ENCODE data around the gene ETV3.

ETV3 gene

DNA sequence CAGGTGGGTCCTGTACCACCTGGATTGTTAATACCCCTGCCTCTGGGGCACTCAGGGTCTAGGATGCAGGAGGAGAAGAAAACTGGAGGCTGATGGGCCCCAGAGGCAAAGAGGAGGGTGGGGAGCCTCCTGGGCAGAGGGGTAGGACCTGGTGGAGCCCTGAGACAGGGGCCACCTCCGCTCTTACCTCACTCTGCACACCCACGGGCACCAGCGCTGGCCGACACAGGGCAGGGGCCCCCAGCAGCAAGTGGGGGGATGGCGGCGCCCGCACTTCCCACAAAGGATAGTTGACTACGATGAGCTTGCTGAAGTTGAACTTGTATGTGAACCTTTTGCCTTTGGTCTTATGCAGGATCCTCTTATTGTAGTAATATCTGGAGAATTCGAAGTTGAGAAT lies 39.7 kb downstream of the ETV3 start:
- TF ChIP-seq FOXP2 (optimal IDR thresholded peaks at IDR 0.05; ENCODE audit: borderline replicate concordance, extremely low read depth, extremely low read length, insufficient read depth) = no peak
- TF ChIP-seq POLR2AphosphoS5 (IDR thresholded peaks at IDR 0.05; ENCODE audit: low read depth, low read length) = no peak
- TF ChIP-seq, protein P1, sequence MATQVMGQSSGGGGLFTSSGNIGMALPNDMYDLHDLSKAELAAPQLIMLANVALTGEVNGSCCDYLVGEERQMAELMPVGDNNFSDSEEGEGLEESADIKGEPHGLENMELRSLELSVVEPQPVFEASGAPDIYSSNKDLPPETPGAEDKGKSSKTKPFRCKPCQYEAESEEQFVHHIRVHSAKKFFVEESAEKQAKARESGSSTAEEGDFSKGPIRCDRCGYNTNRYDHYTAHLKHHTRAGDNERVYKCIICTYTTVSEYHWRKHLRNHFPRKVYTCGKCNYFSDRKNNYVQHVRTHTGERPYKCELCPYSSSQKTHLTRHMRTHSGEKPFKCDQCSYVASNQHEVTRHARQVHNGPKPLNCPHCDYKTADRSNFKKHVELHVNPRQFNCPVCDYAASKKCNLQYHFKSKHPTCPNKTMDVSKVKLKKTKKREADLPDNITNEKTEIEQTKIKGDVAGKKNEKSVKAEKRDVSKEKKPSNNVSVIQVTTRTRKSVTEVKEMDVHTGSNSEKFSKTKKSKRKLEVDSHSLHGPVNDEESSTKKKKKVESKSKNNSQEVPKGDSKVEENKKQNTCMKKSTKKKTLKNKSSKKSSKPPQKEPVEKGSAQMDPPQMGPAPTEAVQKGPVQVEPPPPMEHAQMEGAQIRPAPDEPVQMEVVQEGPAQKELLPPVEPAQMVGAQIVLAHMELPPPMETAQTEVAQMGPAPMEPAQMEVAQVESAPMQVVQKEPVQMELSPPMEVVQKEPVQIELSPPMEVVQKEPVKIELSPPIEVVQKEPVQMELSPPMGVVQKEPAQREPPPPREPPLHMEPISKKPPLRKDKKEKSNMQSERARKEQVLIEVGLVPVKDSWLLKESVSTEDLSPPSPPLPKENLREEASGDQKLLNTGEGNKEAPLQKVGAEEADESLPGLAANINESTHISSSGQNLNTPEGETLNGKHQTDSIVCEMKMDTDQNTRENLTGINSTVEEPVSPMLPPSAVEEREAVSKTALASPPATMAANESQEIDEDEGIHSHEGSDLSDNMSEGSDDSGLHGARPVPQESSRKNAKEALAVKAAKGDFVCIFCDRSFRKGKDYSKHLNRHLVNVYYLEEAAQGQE (IDR thresholded peaks at IDR 0.05; ENCODE audit: insufficient read depth in 1 of 2, low read depth in 2 of 2, low read length in 2 of 2) = no peak
- TF ChIP-seq SIN3A (IDR thresholded peaks at IDR 0.05; ENCODE audit: borderline replicate concordance, insufficient read depth, low read length) = no peak
- TF ChIP-seq TAF1 (IDR thresholded peaks at IDR 0.05; ENCODE audit: borderline replicate concordance, insufficient read depth, low read length) = no peak

DNA sequence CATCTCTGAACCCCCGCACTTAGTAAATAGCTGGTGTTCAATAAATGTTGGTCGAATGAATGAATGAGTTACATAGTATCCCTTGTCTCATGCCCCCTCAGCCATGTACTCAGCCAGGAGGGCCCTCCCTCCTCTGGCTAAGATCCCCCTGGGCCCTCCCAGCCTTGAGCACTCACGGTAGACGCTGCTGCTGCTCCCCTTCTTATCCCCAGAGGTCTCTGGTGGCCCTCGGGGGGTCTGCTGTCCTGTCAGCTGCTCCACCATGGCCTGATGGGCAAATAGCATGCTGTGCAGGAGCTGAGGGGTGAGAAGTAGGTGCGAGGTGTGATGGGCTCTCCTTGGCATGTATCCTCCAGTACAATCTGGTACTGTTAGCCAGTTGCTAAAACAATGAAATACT lies 40.5 kb downstream of the ETV3 start:
- no peak for TF ChIP-seq SIN3A (IDR thresholded peaks at IDR 0.05; ENCODE audit: borderline replicate concordance, insufficient read depth, low read length)
- TF ChIP-seq, protein P1 (IDR thresholded peaks at IDR 0.05; ENCODE audit: insufficient read depth in 1 of 2, low read depth in 2 of 2, low read length in 2 of 2) = no peak
- TF ChIP-seq TAF1 (IDR thresholded peaks at IDR 0.05; ENCODE audit: borderline replicate concordance, insufficient read depth, low read length) = no peak

DNA sequence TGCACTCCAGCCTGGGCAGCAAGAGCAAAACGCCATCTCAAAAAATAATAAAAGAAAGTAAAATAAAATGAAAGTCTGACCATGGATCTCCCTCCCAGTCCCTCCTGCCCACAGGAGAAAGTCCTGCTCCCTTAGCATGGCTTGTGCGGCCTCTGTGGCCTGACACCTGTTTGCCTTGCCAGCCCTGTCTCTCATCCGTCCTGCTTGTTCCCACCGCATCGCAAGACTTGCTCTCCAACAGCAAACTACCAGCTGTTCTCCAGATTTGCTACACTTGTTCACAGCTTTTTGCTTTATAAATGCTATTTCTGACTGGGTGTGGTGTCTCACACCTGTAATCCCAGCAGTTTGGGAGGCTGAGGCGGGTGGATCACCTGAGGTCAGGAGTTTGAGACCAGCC lies 41.3 kb downstream of the ETV3 start:
- TF ChIP-seq SIN3A (IDR thresholded peaks at IDR 0.05; ENCODE audit: borderline replicate concordance, insufficient read depth, low read length) = no peak
- TF ChIP-seq, protein P1 (IDR thresholded peaks at IDR 0.05; ENCODE audit: insufficient read depth in 1 of 2, low read depth in 2 of 2, low read length in 2 of 2) = no peak
- TF ChIP-seq POLR2AphosphoS5 (IDR thresholded peaks at IDR 0.05; ENCODE audit: low read depth, low read length) = no peak
- no peak for TF ChIP-seq FOXP2 (optimal IDR thresholded peaks at IDR 0.05; ENCODE audit: borderline replicate concordance, extremely low read depth, extremely low read length, insufficient read depth)
- TF ChIP-seq TAF1 (IDR thresholded peaks at IDR 0.05; ENCODE audit: borderline replicate concordance, insufficient read depth, low read length) = no peak

DNA sequence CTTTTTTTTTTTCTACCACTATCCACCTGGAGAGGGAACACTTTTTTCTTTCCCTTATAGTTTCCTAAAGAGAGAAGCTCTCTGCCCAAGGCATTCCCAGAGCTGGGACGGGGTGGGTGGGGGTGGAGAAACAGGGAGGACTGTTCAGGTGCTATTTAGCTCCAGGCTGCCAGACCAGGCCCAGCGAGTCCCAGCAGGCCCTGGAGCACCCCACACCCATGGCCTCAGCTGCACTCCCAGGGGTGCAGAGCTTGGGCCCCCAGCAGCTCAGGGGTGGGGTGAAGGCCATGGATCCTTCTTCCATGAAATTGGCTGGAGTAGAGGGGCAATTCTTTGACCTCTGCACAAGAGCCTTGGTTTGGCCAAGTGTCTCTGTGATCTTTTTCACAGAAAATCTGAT lies 42.6 kb downstream of the ETV3 start:
- TF ChIP-seq, protein P1 (IDR thresholded peaks at IDR 0.05; ENCODE audit: insufficient read depth in 1 of 2, low read depth in 2 of 2, low read length in 2 of 2) = no peak
- TF ChIP-seq FOXP2 (optimal IDR thresholded peaks at IDR 0.05; ENCODE audit: borderline replicate concordance, extremely low read depth, extremely low read length, insufficient read depth) (no peak), SIN3A (IDR thresholded peaks at IDR 0.05; ENCODE audit: borderline replicate concordance, insufficient read depth, low read length) (no peak), POLR2AphosphoS5 (IDR thresholded peaks at IDR 0.05; ENCODE audit: low read depth, low read length) (no peak), TAF1 (IDR thresholded peaks at IDR 0.05; ENCODE audit: borderline replicate concordance, insufficient read depth, low read length) (no peak)

DNA sequence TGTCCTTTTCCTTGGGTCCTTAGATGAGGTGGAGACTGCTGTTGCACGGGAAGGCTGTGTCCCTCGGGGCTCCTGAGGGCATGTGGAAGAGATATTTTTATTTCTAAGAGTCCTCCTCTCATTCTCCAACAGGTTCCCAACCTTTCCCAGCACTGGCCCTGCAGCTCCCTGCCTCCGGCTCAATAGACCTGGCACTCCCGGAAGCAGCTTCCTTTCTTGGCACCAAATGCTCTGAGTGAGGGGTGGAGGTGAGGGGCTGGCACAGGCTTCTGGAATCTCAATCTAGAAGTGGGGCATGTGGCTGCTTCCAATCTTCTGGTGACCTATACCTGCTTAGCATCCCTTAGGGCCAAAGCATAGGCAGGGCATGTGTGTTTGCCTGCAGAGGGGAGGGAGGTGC lies 43.1 kb downstream of the ETV3 start:
- TF ChIP-seq, protein P1 (IDR thresholded peaks at IDR 0.05; ENCODE audit: insufficient read depth in 1 of 2, low read depth in 2 of 2, low read length in 2 of 2) = no peak
- TF ChIP-seq SIN3A (IDR thresholded peaks at IDR 0.05; ENCODE audit: borderline replicate concordance, insufficient read depth, low read length) = no peak
